ENCODE data around the gene NR2C2.

- TF ChIP-seq CTCF (IDR thresholded peaks at IDR 0.05) (no peak), POLR2A (IDR thresholded peaks at IDR 0.05) (no peak)
Measured at GRCh38 chr3:15023719-15024118, 76.3 kb downstream of the NR2C2 start.
